ENCODE results near the gene NFYC. TPM values are rescaled to one million over a fixed set of nuclear protein-coding genes. Genes with fewer than 3 reads are reported as not detected.

NFYC gene
- total RNA-seq, 4 donors from 2014 or later: 31.8 to 63.3 (median 44.0) TPM

DNA sequence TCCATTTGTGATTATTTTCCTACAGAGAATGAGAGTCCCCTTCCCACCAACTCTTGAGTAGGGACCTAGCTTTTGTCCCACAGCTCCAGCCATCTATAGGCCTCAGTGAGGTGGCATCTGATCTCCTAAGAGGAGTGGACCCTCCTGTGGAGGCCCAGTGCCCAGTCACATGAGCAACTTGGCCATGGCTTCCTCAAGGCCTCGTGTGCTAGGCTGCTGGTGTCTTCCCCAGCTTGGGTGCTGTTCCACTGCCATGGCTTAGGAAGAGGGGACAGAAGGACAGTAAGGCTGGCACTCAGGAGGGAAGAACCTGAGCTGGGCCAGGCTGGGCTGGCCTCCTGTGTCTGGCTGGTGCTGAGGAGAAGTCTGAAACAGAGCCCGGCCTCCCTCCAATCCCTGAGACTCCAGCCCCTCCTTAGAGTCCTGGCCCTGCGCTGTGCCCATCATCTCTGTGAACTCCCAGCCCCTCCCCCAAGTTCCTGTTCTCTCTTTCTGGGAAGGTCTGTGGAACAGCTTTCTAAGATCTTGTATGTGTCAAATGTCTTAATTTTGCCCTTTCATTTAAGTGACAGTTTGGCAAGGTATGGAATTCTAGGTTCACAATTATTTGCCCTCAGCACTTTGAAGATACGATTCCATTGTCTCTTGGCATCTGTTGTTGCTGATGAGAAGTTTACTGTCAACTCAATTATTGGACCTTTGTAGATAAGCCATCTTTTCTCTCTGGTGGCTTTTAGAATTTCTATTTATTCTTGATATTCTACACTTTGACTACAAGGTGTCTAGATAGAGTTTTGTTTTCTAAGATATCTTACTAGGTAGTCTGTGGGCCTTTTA, 85.0 kb downstream of the NFYC start:
- no peak for DNase-seq
- Histone ChIP-seq H3K9me3 (no peaks in the 10 kb centered on the region), H3K4me3 (no peak overlapping the region), H3K36me3 (no peaks in the 10 kb centered on the region), H3K27ac (no peak overlapping the region), H3K27me3 (no peaks in the 10 kb centered on the region), H3K4me1 (no peaks in the 10 kb centered on the region)
- intact Hi-C loops (cut with DNase I; ENCODE audit: low total_unique reads): loop anchor here (10.0 kb wide), 1 partner anchor 68 kb away; no protein-coding TSS in a partner anchor
- TF ChIP-seq POLR2A (IDR thresholded peaks at IDR 0.05): no peak
- TF ChIP-seq, protein P1, sequence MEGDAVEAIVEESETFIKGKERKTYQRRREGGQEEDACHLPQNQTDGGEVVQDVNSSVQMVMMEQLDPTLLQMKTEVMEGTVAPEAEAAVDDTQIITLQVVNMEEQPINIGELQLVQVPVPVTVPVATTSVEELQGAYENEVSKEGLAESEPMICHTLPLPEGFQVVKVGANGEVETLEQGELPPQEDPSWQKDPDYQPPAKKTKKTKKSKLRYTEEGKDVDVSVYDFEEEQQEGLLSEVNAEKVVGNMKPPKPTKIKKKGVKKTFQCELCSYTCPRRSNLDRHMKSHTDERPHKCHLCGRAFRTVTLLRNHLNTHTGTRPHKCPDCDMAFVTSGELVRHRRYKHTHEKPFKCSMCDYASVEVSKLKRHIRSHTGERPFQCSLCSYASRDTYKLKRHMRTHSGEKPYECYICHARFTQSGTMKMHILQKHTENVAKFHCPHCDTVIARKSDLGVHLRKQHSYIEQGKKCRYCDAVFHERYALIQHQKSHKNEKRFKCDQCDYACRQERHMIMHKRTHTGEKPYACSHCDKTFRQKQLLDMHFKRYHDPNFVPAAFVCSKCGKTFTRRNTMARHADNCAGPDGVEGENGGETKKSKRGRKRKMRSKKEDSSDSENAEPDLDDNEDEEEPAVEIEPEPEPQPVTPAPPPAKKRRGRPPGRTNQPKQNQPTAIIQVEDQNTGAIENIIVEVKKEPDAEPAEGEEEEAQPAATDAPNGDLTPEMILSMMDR (IDR thresholded peaks at IDR 0.05): no peak

DNA sequence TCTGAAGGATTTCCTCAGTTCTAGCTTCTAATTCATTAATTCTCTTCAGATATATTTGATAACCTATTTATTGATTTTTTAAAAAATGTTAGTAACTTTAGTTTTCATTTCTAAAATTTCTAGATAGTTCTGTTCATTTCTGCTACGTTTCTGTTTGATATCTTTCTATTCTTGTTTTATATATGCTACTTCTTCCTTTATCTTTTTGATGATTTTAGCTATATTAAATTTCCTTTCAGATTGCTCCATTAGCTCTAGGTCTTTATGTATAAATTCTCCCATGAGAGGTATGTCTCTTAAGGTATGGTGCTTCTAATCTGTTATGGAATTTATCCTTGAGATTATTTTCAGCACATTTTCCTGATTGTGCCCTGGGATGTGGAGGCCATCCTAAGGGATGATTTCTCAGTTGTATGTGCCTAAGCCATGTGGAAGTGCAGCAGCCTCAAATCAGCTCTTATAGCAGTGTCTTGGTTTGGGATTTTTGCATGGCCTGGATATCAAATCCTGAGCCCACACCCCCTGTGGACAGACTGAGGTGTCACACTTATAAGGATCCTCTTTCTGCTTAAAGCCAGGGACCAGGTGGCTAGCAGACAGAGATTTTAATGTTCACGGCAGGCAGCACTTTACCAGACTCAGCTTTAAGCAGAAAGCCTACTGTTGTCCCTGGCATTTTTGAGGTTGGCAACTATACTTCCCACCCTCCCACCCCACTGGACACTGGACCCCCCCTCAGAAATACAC, 85.9 kb downstream of the NFYC start:
- intact Hi-C loops (cut with DNase I; ENCODE audit: low total_unique reads): loop anchor here (10.0 kb wide), 1 partner anchor 67 kb away; no protein-coding TSS in a partner anchor

DNA sequence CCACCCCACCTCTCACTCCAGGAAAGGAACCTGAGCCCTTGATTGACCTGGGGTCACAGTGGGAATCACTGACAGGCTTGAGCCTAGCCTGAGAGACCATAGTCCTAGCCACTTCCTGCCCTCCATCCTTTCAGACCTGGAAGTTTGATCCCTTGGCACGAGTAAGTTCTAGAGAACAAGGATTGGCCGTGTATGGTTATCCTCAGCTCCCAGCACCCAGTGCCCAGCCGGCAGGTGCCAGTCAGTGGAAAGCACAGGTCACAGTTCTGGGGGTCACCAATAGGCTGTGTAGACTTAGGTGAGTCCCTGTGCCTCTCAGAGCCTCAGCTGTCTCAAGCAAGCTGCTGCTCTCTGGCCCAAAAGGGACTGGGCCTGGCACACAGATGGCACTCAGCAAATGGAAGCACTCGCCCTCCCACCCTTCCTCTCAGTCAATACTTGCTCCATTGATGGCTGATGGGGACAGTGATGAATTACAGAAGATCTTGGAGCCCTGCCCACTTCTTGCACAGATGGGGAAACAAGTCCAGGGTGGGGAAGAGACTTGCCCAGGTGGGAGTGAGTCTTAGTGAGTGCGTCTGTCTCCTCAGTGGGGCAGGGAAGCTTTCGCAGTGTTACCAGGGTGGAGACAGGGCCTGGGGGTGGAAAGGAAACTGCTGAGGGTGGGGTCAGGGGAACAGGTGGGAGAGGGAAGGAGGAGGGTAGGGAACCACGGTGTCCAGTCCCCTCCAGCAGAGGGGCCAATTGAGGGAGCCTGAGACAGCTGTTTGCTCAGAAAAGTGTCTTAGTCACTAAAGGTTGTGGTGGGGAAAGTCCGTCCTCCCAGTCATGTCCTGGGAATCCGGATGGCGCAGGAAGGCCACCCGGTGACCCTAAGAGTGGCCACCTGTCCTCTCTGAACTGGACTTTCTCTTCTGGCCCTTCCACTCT, 89.4 kb downstream of the NFYC start:
- Histone ChIP-seq H3K4me1 (peaks cover 0 to 9% of the 10 kb centered on the region in 2 donors), H3K27me3 (no peaks in the 10 kb centered on the region), H3K4me3 (no peak overlapping the region), H3K27ac (no peak overlapping the region), H3K36me3 (no peaks in the 10 kb centered on the region), H3K9me3 (no peaks in the 10 kb centered on the region)
- DNase-seq: no peak
- intact Hi-C loops (cut with DNase I; ENCODE audit: low total_unique reads): no loop called here
- TF ChIP-seq, protein P1 (IDR thresholded peaks at IDR 0.05): no peak
- no peak for TF ChIP-seq POLR2A (IDR thresholded peaks at IDR 0.05)

More for the DNA sequence above, 85.9 kb downstream of the NFYC start:
- no peak overlapping the region for H3K4me3 ChIP-seq
- H3K27me3 ChIP-seq: no peaks in the 10 kb centered on the region
- no peak for DNase-seq
- TF ChIP-seq, protein P1 (IDR thresholded peaks at IDR 0.05): no peak
- TF ChIP-seq POLR2A (IDR thresholded peaks at IDR 0.05): no peak
- H3K27ac ChIP-seq: no peak overlapping the region
- H3K36me3 ChIP-seq: no peaks in the 10 kb centered on the region
- no peaks in the 10 kb centered on the region for H3K9me3 ChIP-seq
- H3K4me1 ChIP-seq: no peaks in the 10 kb centered on the region

DNA sequence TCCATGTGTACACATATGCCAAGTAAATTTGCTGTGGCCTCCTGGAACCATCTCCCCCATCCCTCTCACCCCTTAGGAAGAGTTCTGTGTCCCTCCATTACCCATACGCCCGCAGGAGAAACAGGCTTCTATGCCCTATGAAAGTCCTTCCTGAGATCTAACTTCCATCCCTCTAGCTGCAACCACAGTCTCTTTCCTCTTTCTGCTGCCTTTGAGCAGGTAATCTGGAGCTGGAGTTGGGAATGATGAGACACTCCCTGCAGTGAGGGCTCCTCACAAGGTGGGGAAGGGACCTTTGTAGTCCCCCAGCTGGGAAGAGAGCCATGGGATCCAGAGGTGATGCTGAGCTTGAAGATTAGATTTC, 90.1 kb downstream of the NFYC start:
- no peak for DNase-seq
- H3K4me1 ChIP-seq: peaks cover 0 to 9% of the 10 kb centered on the region in 2 donors
- intact Hi-C loops (cut with DNase I; ENCODE audit: low total_unique reads): no loop called here
- no peak overlapping the region for H3K27ac ChIP-seq
- no peak overlapping the region for H3K4me3 ChIP-seq
- H3K36me3 ChIP-seq: no peaks in the 10 kb centered on the region
- H3K9me3 ChIP-seq: no peaks in the 10 kb centered on the region
- TF ChIP-seq, protein P1 (IDR thresholded peaks at IDR 0.05): no peak
- TF ChIP-seq POLR2A (IDR thresholded peaks at IDR 0.05): no peak
- no peaks in the 10 kb centered on the region for H3K27me3 ChIP-seq

All from uterus (tissue), 4 donors.